T47D (cell line): ENCODE results near the gene PRELID3B.

ENCODE experiments used
- DNase-seq, 2 experiments: peaks; one replicate each; pipeline versions ENCODE4 v3.0.0 to v3.0.0-alpha.2; 2011 to 2012; ENCODE audit warnings: low read depth in 1 of 2, low spot score in 1 of 2
- JUND ChIP-seq: IDR thresholded peaks from 2 replicates; pipeline ENCODE4 v1.6.1; 2012; ENCODE audit warnings: low read depth
- in situ Hi-C: cut with HindIII; loops from 2 replicates; pipeline ENCODE4 v1.10.0; 2016; ENCODE audit warnings: low sequenced_read_pairs, low pct_unique_long_range_greater_than_20kb

The PRELID3B gene

GRCh38 chr20:58989196-58989595 lies 53.4 kb downstream of the PRELID3B start:
- in situ Hi-C loops: no loop called here
- no peak for DNase-seq
- TF ChIP-seq JUND: no peak

GRCh38 chr20:58988565-58988882 lies 54.1 kb downstream of the PRELID3B start:
- TF ChIP-seq JUND: no peak
- DNase-seq: no peak
- in situ Hi-C loops: no loop called here

GRCh38 chr20:58987790-58988564 lies 54.6 kb downstream of the PRELID3B start:
- in situ Hi-C loops: no loop called here
- DNase-seq: peak; percentile 69 to 93

GRCh38 chr20:58986968-58987517 lies 55.5 kb downstream of the PRELID3B start:
- in situ Hi-C loops: no loop called here
- no peak for DNase-seq
- TF ChIP-seq JUND: no peak

More at GRCh38 chr20:58987790-58988564, 54.6 kb downstream of the PRELID3B start:
- no peak; the same call in 1 of the 2 replicates for TF ChIP-seq JUND

GRCh38 chr20:58986286-58986967 lies 56.2 kb downstream of the PRELID3B start:
- no peak for DNase-seq
- no peak for TF ChIP-seq JUND
- in situ Hi-C loops: no loop called here

GRCh38 chr20:58985656-58986055 lies 56.9 kb downstream of the PRELID3B start:
- in situ Hi-C loops: no loop called here
- DNase-seq: no peak
- TF ChIP-seq JUND: no peak

GRCh38 chr20:58984691-58985090 lies 57.9 kb downstream of the PRELID3B start:
- in situ Hi-C loops: no loop called here
- no peak for TF ChIP-seq JUND
- DNase-seq: no peak
